Neural cell (in vitro differentiated cells): ENCODE data around the gene LKAAEAR1.

Experiments
- EP300 ChIP-seq: fragments of 450-650 bp; conservative IDR thresholded peaks from 2 replicates; pipeline ENCODE4 v1.6.1; 2014; ENCODE audit warnings: antibody characterized with exemption, mild to moderate bottlenecking, moderate library complexity; ENCODE audit not compliant: poor library complexity, severe bottlenecking
- EZH2 ChIP-seq: fragments of 200-600, 300-800 bp; shearing (Covaris generic), sonication (generic); IDR thresholded peaks from 2 replicates; pipeline ENCODE4 v1.6.1; 2014; ENCODE audit warnings: antibody characterized with exemption, low read length, borderline replicate concordance, mild to moderate bottlenecking; ENCODE audit not compliant: insufficient read depth, poor library complexity, severe bottlenecking
- MXI1 ChIP-seq: fragments of 450-650 bp; conservative IDR thresholded peaks from 2 replicates; pipeline ENCODE4 v1.6.1; 2014; ENCODE audit warnings: antibody characterized with exemption, mild to moderate bottlenecking; ENCODE audit not compliant: poor library complexity, severe bottlenecking
- POLR2AphosphoS5 ChIP-seq: IDR thresholded peaks from 2 replicates; pipeline ENCODE4 v1.6.1; 2012
- RAD21 ChIP-seq: fragments of 450-650 bp; conservative IDR thresholded peaks from 2 replicates; pipeline ENCODE4 v1.6.1; 2014; ENCODE audit warnings: antibody characterized with exemption, mild to moderate bottlenecking, moderate library complexity
- TAF1 ChIP-seq: IDR thresholded peaks from 2 replicates; pipeline ENCODE4 v1.6.1; 2012; ENCODE audit warnings: low read depth
- TF ChIP-seq, protein P1 (sequence below): fragments of 450-650 bp; IDR thresholded peaks from 2 replicates; pipeline ENCODE4 v1.5.1; 2014; ENCODE audit warnings: antibody characterized with exemption, mild to moderate bottlenecking, moderate library complexity; ENCODE audit not compliant: poor library complexity, severe bottlenecking
- TF ChIP-seq, protein P2 (sequence below): IDR thresholded peaks from 2 replicates; pipeline ENCODE4 v1.6.1; 2012; ENCODE audit warnings: borderline replicate concordance

DNA sequence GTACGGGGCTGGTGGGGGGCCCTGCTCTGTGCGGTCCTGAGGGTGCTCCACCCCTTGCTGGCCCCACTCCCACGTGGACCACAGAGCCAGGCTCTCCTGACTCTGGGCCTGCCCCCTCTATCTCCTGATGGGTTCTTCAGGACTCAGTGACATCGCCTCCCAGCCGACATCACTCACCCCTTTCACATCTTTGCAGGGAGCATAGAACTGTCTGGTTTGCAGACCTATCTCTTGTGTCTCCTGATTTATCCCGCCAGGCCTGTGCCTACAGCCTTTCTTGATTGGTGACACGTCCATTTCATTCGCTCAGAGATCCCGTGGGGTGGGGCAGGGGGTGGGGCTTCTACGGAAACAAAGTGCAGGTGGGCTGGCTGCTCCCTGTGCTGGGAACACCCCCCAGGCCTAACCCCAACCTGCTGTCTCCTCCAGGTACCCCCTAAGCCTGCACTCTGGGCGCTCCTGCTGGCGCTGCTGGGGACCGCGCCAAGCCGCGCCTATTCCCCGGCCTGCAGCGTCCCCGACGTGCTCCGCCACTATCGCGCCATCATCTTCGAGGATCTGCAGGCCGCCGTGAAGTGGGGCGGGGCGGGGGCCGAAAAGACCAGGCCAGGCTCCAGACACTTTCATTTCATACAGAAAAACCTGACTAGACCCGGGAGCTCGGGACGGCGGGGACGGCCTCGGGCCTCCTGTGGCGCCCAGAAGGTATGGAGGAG, 46.5 kb downstream of the LKAAEAR1 start:
- TF ChIP-seq, protein P1, sequence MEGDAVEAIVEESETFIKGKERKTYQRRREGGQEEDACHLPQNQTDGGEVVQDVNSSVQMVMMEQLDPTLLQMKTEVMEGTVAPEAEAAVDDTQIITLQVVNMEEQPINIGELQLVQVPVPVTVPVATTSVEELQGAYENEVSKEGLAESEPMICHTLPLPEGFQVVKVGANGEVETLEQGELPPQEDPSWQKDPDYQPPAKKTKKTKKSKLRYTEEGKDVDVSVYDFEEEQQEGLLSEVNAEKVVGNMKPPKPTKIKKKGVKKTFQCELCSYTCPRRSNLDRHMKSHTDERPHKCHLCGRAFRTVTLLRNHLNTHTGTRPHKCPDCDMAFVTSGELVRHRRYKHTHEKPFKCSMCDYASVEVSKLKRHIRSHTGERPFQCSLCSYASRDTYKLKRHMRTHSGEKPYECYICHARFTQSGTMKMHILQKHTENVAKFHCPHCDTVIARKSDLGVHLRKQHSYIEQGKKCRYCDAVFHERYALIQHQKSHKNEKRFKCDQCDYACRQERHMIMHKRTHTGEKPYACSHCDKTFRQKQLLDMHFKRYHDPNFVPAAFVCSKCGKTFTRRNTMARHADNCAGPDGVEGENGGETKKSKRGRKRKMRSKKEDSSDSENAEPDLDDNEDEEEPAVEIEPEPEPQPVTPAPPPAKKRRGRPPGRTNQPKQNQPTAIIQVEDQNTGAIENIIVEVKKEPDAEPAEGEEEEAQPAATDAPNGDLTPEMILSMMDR, result no peak
- TF ChIP-seq EZH2, result no peak
- TF ChIP-seq MXI1, result no peak
- TF ChIP-seq POLR2AphosphoS5, result no peak
- no peak for TF ChIP-seq TAF1
- no peak for TF ChIP-seq EP300
- TF ChIP-seq, protein P2, sequence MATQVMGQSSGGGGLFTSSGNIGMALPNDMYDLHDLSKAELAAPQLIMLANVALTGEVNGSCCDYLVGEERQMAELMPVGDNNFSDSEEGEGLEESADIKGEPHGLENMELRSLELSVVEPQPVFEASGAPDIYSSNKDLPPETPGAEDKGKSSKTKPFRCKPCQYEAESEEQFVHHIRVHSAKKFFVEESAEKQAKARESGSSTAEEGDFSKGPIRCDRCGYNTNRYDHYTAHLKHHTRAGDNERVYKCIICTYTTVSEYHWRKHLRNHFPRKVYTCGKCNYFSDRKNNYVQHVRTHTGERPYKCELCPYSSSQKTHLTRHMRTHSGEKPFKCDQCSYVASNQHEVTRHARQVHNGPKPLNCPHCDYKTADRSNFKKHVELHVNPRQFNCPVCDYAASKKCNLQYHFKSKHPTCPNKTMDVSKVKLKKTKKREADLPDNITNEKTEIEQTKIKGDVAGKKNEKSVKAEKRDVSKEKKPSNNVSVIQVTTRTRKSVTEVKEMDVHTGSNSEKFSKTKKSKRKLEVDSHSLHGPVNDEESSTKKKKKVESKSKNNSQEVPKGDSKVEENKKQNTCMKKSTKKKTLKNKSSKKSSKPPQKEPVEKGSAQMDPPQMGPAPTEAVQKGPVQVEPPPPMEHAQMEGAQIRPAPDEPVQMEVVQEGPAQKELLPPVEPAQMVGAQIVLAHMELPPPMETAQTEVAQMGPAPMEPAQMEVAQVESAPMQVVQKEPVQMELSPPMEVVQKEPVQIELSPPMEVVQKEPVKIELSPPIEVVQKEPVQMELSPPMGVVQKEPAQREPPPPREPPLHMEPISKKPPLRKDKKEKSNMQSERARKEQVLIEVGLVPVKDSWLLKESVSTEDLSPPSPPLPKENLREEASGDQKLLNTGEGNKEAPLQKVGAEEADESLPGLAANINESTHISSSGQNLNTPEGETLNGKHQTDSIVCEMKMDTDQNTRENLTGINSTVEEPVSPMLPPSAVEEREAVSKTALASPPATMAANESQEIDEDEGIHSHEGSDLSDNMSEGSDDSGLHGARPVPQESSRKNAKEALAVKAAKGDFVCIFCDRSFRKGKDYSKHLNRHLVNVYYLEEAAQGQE, result no peak
- TF ChIP-seq RAD21, result no peak
